Neuronal stem cell (in vitro differentiated cells): Measurements from ENCODE around the gene CACNA2D2. TPM values are rescaled to one million over a fixed set of nuclear protein-coding genes. Genes with fewer than 3 reads are reported as not detected.
A peak's percentile ranks its signal among the peaks of the same experiment; 100 is the strongest.

Experiments used
- DNase-seq: peaks from one replicate; pipeline ENCODE4 v3.0.0-alpha.2; 2013; ENCODE audit warnings: low spot score
- H2AFZ ChIP-seq: one replicate; pipeline ENCODE4 v1.6.1; 2013; ENCODE audit warnings: mild to moderate bottlenecking, low read length, inconsistent platforms
- H2AK5ac ChIP-seq: 2 replicates; pipeline ENCODE4 v1.6.1; 2013; ENCODE audit warnings: low read depth, mild to moderate bottlenecking, inconsistent platforms, low read length, moderate library complexity, mixed read lengths
- H2BK120ac ChIP-seq: 2 replicates; pipeline ENCODE4 v1.6.1; 2013; ENCODE audit warnings: low read depth, mild to moderate bottlenecking, inconsistent platforms, low read length, moderate library complexity, mixed read lengths
- H2BK12ac ChIP-seq: one replicate; pipeline ENCODE4 v1.6.1; 2013; ENCODE audit warnings: low read length, inconsistent platforms
- H2BK15ac ChIP-seq: 2 replicates; pipeline ENCODE4 v1.6.1; 2013; ENCODE audit warnings: mild to moderate bottlenecking, low read length, inconsistent platforms, mixed read lengths
- H2BK5ac ChIP-seq: one replicate; pipeline ENCODE4 v1.6.1; 2013; ENCODE audit warnings: inconsistent platforms, mild to moderate bottlenecking, low read length, moderate library complexity
- H3K14ac ChIP-seq: one replicate; pipeline ENCODE4 v1.6.1; 2013; ENCODE audit warnings: low read length, inconsistent platforms
- H3K18ac ChIP-seq: 2 replicates; pipeline ENCODE4 v1.6.1; 2013; ENCODE audit warnings: low read length, inconsistent platforms
- H3K23ac ChIP-seq: 2 replicates; pipeline ENCODE4 v1.6.1; 2013; ENCODE audit warnings: low read depth, mild to moderate bottlenecking, mixed read lengths, low read length, inconsistent platforms; ENCODE audit not compliant: poor library complexity
- H3K27ac ChIP-seq: replicated peaks from 3 replicates; pipeline ENCODE4 v1.5.1; 2013; ENCODE audit warnings: low read length, inconsistent platforms
- H3K27me3 ChIP-seq, 3 experiments: 2 replicates each; pipeline ENCODE4 v1.6.1; 2013; ENCODE audit warnings: low read length in 3 of 3, mild to moderate bottlenecking in 2 of 3, inconsistent platforms in 1 of 3, low read depth in 1 of 3, mixed read lengths in 1 of 3, moderate library complexity in 1 of 3; ENCODE audit not compliant: control insufficient read depth in 3 of 3, insufficient read depth in 3 of 3
- H3K36me3 ChIP-seq, 2 donors: replicated peaks in 1 of 2; 2 replicates each; pipeline ENCODE4 v1.6.1; 2013; ENCODE audit warnings: low read length in 2 of 2; ENCODE audit not compliant: control insufficient read depth in 2 of 2, insufficient read depth in 2 of 2
- H3K4ac ChIP-seq: 2 replicates; pipeline ENCODE4 v1.6.1; 2013; ENCODE audit warnings: inconsistent platforms, mild to moderate bottlenecking, low read length, moderate library complexity
- H3K4me1 ChIP-seq, 2 donors: 1 replicate in 1 of 2; 2 replicates in 1 of 2; pipeline ENCODE4 v1.6.1; 2013; ENCODE audit warnings: low read length in 2 of 2, low read depth in 1 of 2; ENCODE audit not compliant: control insufficient read depth in 2 of 2, insufficient read depth in 1 of 2
- H3K4me2 ChIP-seq: one replicate; pipeline ENCODE4 v1.6.1; 2013; ENCODE audit warnings: mild to moderate bottlenecking, low read length, inconsistent platforms; ENCODE audit not compliant: insufficient read depth, poor library complexity, severe bottlenecking
- H3K4me3 ChIP-seq, 2 donors: 2 replicates each; pipeline ENCODE4 v1.5.1; 2013; ENCODE audit warnings: low read length in 2 of 2, mild to moderate bottlenecking in 2 of 2, inconsistent platforms in 1 of 2, moderate library complexity in 1 of 2
- H3K79me1 ChIP-seq: one replicate; pipeline ENCODE4 v1.6.1; 2013; ENCODE audit warnings: low read depth, mild to moderate bottlenecking, inconsistent platforms, low read length, moderate library complexity
- H3K9ac ChIP-seq: one replicate; pipeline ENCODE4 v1.6.1; 2013; ENCODE audit warnings: mild to moderate bottlenecking, low read depth, low read length, inconsistent platforms; ENCODE audit not compliant: poor library complexity
- H3K9me3 ChIP-seq, 2 donors: replicated peaks in 1 of 2; 2 replicates each; pipeline versions ENCODE3 to v1.6.1; 2013; ENCODE audit warnings: low read length in 2 of 2, mild to moderate bottlenecking in 2 of 2, inconsistent platforms in 1 of 2, low read depth in 1 of 2, mixed read lengths in 1 of 2, moderate library complexity in 1 of 2; ENCODE audit not compliant: control insufficient read depth in 2 of 2, insufficient read depth in 1 of 2
- H4K8ac ChIP-seq: one replicate; pipeline ENCODE4 v1.6.1; 2013; ENCODE audit warnings: low read depth, mild to moderate bottlenecking, inconsistent platforms, low read length, moderate library complexity
- H4K91ac ChIP-seq: one replicate; pipeline ENCODE4 v1.6.1; 2013; ENCODE audit warnings: low read length, low read depth, mild to moderate bottlenecking, inconsistent platforms; ENCODE audit not compliant: poor library complexity
- WGBS, 2 donors: extraction: QIAGEN DNeasy Blood & Tissue Kit; methylation state at CpG; one replicate each; pipeline ENCODE4 v1.1.7; 2013; ENCODE audit warnings: missing lambda C conversion rate in 2 of 2, mixed read lengths in 1 of 2; ENCODE audit not compliant: insufficient read length in 2 of 2, insufficient replicate concordance in 1 of 2; ENCODE audit errors: extremely low coverage in 2 of 2; 5-methylcytosine and 5-hydroxymethylcytosine counted together
- small RNA-seq: library from polyadenylated mRNA; stranded (forward); fragments of <200 nt; extraction: miRNeasy Mini kit (QIAGEN cat#:217004); gene quantifications from one replicate; pipeline ENCODE3, GENCODE V24; 2013; ENCODE audit not compliant: insufficient read depth

Gene CACNA2D2

GRCh38 chr3:50314342-50314741 lies 189.1 kb downstream of the CACNA2D2 start:
- H2BK120ac ChIP-seq, result no peak overlapping the region
- no peak overlapping the region for H4K8ac ChIP-seq
- no peak overlapping the region for H4K91ac ChIP-seq
- no peaks in the 10 kb centered on the region for H3K27me3 ChIP-seq
- peak overlapping the region; percentile 5 for H2BK5ac ChIP-seq
- no peak overlapping the region for H3K9ac ChIP-seq
- H2AK5ac ChIP-seq, result no peak overlapping the region
- H3K14ac ChIP-seq, result peak overlapping the region; percentile 21
- no peak overlapping the region for H3K4ac ChIP-seq
- no peak overlapping the region for H3K4me2 ChIP-seq
- peaks cover 4 to 8% of the 10 kb centered on the region in 2 donors for H3K9me3 ChIP-seq
- peaks cover 0 to 14% of the 10 kb centered on the region in 2 donors for H3K4me1 ChIP-seq
- H3K36me3 ChIP-seq, result peaks cover 44 to 56% of the 10 kb centered on the region in 2 donors
- no peak overlapping the region for H2BK15ac ChIP-seq
- no peak overlapping the region for H3K4me3 ChIP-seq
- no peak overlapping the region for H3K27ac ChIP-seq
- H2BK12ac ChIP-seq, result no peak overlapping the region
- H3K79me1 ChIP-seq, result peaks cover 27% of the 10 kb centered on the region
- H3K23ac ChIP-seq, result no peak overlapping the region
- no peak overlapping the region for H2AFZ ChIP-seq
- DNase-seq, result no peak
- H3K18ac ChIP-seq, result no peak overlapping the region
- no CpG with 5 or more reads among the region's 3 CpGs for WGBS, 2 donors

Small RNAs within 50 kb of the gene (small RNA-seq; reads per million reads assigned to genes)
- gene RNA5SP131, result not detected
